PFSK-1 (cell line): ENCODE data around the gene SLMAP.

Experiments
- FOXP2 ChIP-seq: optimal IDR thresholded peaks from 2 replicates; pipeline ENCODE3; 2011; ENCODE audit warnings: borderline replicate concordance, control low read depth, inconsistent platforms; ENCODE audit not compliant: insufficient read depth; ENCODE audit errors: extremely low read length, extremely low read depth
- POLR2AphosphoS5 ChIP-seq: IDR thresholded peaks from 2 replicates; pipeline ENCODE4 v1.6.1; 2012; ENCODE audit warnings: low read depth, mild to moderate bottlenecking, control low read depth, low read length, moderate library complexity
- REST ChIP-seq, 2 experiments: IDR thresholded peaks; 2 replicates each; pipeline versions ENCODE4 v1.6.1 to v1.8.0; 2011 to 2012; ENCODE audit warnings: low read depth in 2 of 2, low read length in 2 of 2, control low read depth in 1 of 2, inconsistent platforms in 1 of 2, mild to moderate bottlenecking in 1 of 2, moderate library complexity in 1 of 2; ENCODE audit not compliant: insufficient read depth in 1 of 2
- SIN3A ChIP-seq: IDR thresholded peaks from 2 replicates; pipeline ENCODE4 v1.6.1; 2012; ENCODE audit warnings: mild to moderate bottlenecking, low read length, moderate library complexity, borderline replicate concordance; ENCODE audit not compliant: insufficient read depth
- TAF1 ChIP-seq: IDR thresholded peaks from 2 replicates; pipeline ENCODE4 v1.6.1; 2012; ENCODE audit warnings: low read length, control low read depth, borderline replicate concordance; ENCODE audit not compliant: insufficient read depth

DNA sequence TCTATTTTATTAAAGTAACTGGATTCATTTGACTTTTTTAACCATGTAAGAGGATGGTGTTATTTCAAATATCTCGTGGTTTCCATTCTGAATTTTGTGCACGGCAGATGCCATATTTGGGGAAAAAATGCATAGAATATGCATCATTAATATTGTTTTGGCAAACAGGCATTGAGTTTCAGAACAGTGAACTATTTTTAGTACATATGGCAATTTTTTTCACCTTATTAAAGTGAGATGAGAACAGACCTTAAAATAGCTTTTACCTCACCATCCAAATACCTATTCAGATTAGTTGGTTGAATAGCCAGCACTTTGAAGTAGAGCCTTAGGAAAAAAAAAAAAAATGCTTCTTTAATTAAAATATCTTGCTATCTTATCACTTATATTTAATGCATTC lies 134.8 kb downstream of the SLMAP start:
- TF ChIP-seq TAF1, result no peak
- no peak for TF ChIP-seq SIN3A
- TF ChIP-seq POLR2AphosphoS5, result no peak
- no peak for TF ChIP-seq REST (IDR thresholded peaks at IDR 0.05; ENCODE audit: insufficient read depth in 1 of 2, low read depth in 2 of 2, low read length in 2 of 2)
- no peak for TF ChIP-seq FOXP2
